Lower lobe of right lung (tissue), 2 donors: ENCODE results near the gene CYTL1. TPM values are rescaled to one million over a fixed set of nuclear protein-coding genes. Genes with fewer than 3 reads are reported as not detected.

Source experiments
- ATAC-seq, 2 donors: fragments of 200-7000 bp; cut with Tn5 transposase; one replicate each; pipeline ENCODE4 v1.9.1; 2020 to 2022; ENCODE audit warnings: mild to moderate bottlenecking in 2 of 2, moderate library complexity in 2 of 2
- DNase-seq: peaks from one replicate; pipeline ENCODE4 v3.0.0-alpha.2; 2020
- H3K27ac ChIP-seq: fragments of 200-600 bp; one replicate; pipeline ENCODE4 v1.8.0; 2022
- H3K27me3 ChIP-seq: fragments of 200-600 bp; one replicate; pipeline ENCODE4 v1.8.0; 2022; ENCODE audit warnings: low read depth
- H3K36me3 ChIP-seq: fragments of 200-600 bp; one replicate; pipeline ENCODE4 v1.8.0; 2022; ENCODE audit warnings: mild to moderate bottlenecking
- H3K4me1 ChIP-seq: fragments of 200-600 bp; one replicate; pipeline ENCODE4 v1.8.0; 2022
- H3K4me3 ChIP-seq: fragments of 200-600 bp; one replicate; pipeline ENCODE4 v1.8.0; 2022; ENCODE audit warnings: mild to moderate bottlenecking
- H3K9me3 ChIP-seq: fragments of 200-600 bp; one replicate; pipeline ENCODE4 v1.8.0; 2022
- intact Hi-C: fragments of 100-400 bp; cut with DNase I; formaldehyde crosslinking; loops from one replicate; pipeline ENCODE4 v1.11.0; 2022
- total RNA-seq: library from RNA; stranded (reverse); fragmentation: NEBNext Ultra II Directional; extraction: Animal tissue kit (Norgen Biotek cat#: 25700); gene quantifications from one replicate; pipeline ENCODE4 v1.2.1, GENCODE V29; 2021
- TF ChIP-seq, protein P1 (sequence below): fragments of 200-600 bp; IDR thresholded peaks from one replicate; pipeline ENCODE4 v1.8.0; 2022; ENCODE audit warnings: antibody characterized with exemption, mild to moderate bottlenecking
- donor health status: DM: no; HTN: yes; CAD: no; lungs with severe emphysema.

CYTL1 gene
- total RNA-seq, 1 donor from 2014 or later, result 1.4 TPM

DNA sequence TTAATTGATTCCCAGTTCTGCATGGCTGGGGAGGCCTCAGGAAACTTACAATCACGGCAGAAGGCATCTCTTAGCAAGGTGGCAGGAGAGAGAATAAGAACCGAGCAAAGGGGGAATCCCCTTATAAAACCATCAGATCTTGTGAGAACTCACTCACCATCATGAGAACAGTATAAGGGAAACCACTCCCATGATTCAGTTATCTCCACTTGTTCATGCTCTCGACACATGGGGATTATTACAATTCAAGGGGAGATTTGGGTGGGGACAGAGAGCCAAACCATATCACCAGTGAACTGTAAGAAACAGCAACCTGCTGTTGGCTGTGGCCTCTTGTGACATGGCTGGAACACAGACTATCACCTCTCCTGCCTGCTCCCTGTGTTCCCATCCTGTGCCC is 7.1 kb upstream of the CYTL1 start:
- TF ChIP-seq, protein P1, sequence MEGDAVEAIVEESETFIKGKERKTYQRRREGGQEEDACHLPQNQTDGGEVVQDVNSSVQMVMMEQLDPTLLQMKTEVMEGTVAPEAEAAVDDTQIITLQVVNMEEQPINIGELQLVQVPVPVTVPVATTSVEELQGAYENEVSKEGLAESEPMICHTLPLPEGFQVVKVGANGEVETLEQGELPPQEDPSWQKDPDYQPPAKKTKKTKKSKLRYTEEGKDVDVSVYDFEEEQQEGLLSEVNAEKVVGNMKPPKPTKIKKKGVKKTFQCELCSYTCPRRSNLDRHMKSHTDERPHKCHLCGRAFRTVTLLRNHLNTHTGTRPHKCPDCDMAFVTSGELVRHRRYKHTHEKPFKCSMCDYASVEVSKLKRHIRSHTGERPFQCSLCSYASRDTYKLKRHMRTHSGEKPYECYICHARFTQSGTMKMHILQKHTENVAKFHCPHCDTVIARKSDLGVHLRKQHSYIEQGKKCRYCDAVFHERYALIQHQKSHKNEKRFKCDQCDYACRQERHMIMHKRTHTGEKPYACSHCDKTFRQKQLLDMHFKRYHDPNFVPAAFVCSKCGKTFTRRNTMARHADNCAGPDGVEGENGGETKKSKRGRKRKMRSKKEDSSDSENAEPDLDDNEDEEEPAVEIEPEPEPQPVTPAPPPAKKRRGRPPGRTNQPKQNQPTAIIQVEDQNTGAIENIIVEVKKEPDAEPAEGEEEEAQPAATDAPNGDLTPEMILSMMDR, result no peak
- Histone ChIP-seq H3K4me1 (no peaks in the 10 kb centered on the region), H3K9me3 (no peaks in the 10 kb centered on the region), H3K27me3 (no peaks in the 10 kb centered on the region), H3K27ac (no peak overlapping the region), H3K4me3 (no peak overlapping the region), H3K36me3 (no peaks in the 10 kb centered on the region)
- DNase-seq (no peak), ATAC-seq (no peak)
- intact Hi-C loops, result no loop called here

GRCh38 chr4:5024673-5025072 is 5.4 kb upstream of the CYTL1 start:
- TF ChIP-seq, protein P1, result no peak
- Histone ChIP-seq H3K27me3 (peaks cover 1% of the 10 kb centered on the region), H3K27ac (no peak overlapping the region), H3K4me1 (no peaks in the 10 kb centered on the region), H3K9me3 (no peaks in the 10 kb centered on the region), H3K36me3 (no peaks in the 10 kb centered on the region), H3K4me3 (no peak overlapping the region)
- DNase-seq (no peak), ATAC-seq (no peak)
- intact Hi-C loops, result no loop called here

- no peaks in the 10 kb centered on the region for H3K36me3 ChIP-seq
- no peaks in the 10 kb centered on the region for H3K9me3 ChIP-seq
- peaks cover 14% of the 10 kb centered on the region for H3K27me3 ChIP-seq
- intact Hi-C loops, result no loop called here
- H3K4me3 ChIP-seq, result no peak overlapping the region
- TF ChIP-seq, protein P1, result no peak
- H3K27ac ChIP-seq, result no peak overlapping the region
- H3K4me1 ChIP-seq, result peaks cover 5% of the 10 kb centered on the region
- no peak for DNase-seq
- ATAC-seq, result no peak
Observed at GRCh38 chr4:5021546-5021945, 2.3 kb upstream of the CYTL1 start.

DNA sequence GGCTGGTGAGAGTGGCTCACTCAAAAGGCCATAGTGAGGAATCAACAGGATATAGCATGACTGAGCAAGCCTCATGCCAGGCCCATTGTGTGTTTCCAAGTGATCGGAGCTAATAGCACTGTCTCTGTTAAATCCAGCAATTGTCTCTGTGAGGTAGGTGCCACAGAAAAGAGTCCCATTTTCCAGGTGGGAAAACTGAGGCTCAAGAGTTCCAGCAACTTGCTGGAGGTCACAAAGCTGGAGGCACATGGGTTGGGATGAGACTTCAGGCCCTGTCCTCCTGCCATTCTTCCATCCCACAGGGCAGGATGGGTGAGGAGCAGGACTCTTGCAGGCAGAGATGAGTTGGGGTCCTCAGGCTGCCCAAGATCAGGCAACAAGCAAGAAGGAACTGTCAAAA is 1.1 kb upstream of the CYTL1 start:
- H3K27ac ChIP-seq, result no peak overlapping the region
- no peak overlapping the region for H3K4me3 ChIP-seq
- H3K4me1 ChIP-seq, result peaks cover 5% of the 10 kb centered on the region
- H3K27me3 ChIP-seq, result peaks cover 14% of the 10 kb centered on the region
- no peaks in the 10 kb centered on the region for H3K9me3 ChIP-seq
- no peaks in the 10 kb centered on the region for H3K36me3 ChIP-seq
- TF ChIP-seq, protein P1, result no peak
- no peak for ATAC-seq
- no peak for DNase-seq
- intact Hi-C loops, result no loop called here

DNA sequence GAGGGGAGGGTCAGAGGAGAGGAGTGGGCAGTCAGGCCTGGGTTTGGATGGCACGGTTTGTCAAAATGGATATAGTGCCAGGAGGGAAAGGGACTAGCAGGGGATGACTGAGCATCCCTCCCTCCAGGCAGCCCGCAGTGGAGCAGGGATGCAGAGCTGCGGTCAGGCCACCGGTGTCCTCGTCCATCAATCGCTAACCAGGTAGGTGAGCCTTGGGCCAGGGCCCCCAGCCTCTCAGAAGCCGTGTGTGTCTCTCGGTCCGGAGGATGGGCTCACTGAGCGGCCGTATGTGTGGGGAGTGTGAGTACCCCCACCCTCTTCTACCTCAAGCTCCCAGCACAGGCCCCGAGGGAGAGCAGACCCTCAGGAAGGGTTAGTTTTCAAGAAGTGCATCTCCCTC is 538 bp upstream of the CYTL1 start:
- Histone ChIP-seq H3K27me3 (peaks cover 14% of the 10 kb centered on the region), H3K4me3 (no peak overlapping the region), H3K4me1 (peaks cover 5% of the 10 kb centered on the region), H3K36me3 (no peaks in the 10 kb centered on the region), H3K9me3 (no peaks in the 10 kb centered on the region), H3K27ac (no peak overlapping the region)
- ATAC-seq (peak in 1 of 2 donors; percentile 14), DNase-seq (no peak)
- intact Hi-C loops, result no loop called here
- TF ChIP-seq, protein P1, result no peak

DNA sequence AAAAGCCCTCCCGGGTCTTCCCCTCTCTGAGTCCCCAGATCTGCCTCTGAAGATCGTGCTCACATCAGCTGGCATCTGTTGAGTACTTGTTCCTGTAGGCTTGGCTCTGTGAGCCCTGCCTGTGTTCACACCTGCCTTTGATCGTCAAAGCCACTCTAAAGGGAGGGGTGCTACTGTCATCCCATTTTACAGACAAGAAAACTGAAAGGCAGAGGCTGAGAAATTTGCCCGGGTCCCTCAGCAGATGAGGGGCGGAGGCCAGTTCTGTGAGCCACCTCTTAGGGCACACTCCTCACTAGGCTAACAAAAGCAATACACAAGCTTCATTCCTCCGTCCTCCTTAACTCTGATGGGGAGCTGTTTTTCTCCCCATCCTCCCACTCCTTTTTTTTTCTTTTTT is 655 bp downstream of the CYTL1 start:
- DNase-seq (no peak), ATAC-seq (no peak)
- Histone ChIP-seq H3K27ac (no peak overlapping the region), H3K27me3 (peaks cover 14% of the 10 kb centered on the region), H3K36me3 (no peaks in the 10 kb centered on the region), H3K4me1 (peaks cover 5% of the 10 kb centered on the region), H3K4me3 (no peak overlapping the region), H3K9me3 (no peaks in the 10 kb centered on the region)
- TF ChIP-seq, protein P1, result no peak
- intact Hi-C loops, result no loop called here
